ENCODE data around the gene CDC42.

Gene CDC42

GRCh38 chr1:22038036-22038435, 14.5 kb upstream of the CDC42 start:
- no peak for DNase-seq (ENCODE audit: low read depth)

- peak; percentile 80 for DNase-seq (ENCODE audit: low read depth)
Observed at GRCh38 chr1:22039594-22040285, 12.8 kb upstream of the CDC42 start.

DNA sequence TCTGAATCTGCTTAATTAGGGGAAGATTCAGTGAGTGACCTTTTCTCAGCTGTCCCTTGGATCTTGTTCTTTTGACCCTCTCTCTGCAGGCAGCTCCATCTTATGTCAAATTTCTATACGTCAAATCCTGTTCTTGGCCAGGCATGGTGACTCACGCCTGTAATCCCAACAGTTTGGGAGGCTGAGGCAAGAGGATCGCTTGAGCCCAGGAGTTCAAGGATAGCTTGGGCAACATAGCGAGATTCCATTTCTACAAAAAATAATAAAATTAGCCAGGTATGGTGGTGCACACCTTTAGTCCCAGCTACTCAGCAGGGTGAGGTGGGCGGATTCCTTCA, 12.3 kb upstream of the CDC42 start:
- DNase-seq (ENCODE audit: low read depth): no peak

DNA sequence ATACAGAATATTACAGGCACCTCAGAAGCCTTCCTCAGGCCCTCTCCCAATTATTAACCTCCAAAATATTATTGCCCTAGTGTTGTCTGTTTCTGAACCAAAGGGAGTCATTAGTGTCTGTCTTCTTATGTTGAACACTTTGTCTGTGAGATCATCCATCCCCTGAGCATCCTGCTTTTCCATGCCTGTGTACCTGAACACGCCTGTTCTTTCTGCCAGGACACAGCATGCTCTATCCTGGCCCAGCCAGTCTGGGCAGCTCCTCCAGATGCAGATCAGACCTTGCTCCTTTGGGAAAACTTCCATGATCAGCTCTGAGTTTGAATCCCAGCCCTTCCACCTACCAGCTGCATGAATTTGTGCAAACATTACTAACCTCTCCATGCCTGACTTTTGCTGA, 11.0 kb upstream of the CDC42 start:
- DNase-seq (ENCODE audit: low read depth): no peak

GRCh38 chr1:22043198-22043769, 9.2 kb upstream of the CDC42 start:
- DNase-seq (ENCODE audit: low read depth): no peak

DNA sequence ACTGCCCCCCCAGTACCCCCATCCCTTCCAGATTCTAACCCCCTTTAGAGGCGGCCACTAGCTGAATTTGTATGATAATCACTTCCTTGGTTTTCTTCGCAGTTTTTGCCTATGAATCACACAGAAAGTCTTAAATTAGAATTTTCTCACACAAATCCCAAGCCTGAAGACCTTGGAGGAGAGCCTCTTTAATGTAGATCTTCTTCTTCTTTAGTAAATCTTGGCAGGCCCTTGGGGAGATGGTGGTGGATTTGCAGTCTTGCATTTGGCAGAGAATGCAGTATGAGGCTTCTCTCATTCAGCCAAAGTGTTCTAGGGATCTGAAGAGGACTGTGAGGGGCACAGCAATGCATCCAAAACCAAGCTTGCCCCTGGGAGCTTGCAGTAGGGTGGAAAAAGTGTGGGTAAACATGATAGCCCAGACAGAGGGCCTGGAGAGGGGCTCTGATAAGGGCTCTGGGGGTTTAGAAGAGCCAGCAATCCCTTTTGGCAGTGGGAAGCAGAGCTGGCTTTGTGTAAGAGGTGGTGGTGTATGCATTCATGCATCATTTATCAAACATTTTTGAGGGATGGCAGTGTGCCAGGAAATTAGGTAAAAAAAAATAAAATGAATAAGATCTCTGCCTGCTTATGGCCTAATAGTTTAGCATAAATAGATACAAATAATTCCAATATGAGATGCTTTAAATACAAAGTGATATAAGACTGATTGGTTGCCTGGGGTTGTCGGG, 7.7 kb upstream of the CDC42 start:
- DNase-seq (ENCODE audit: low read depth): no peak

- no peak for DNase-seq (ENCODE audit: low read depth)
Observed at GRCh38 chr1:22045604-22046228, 6.8 kb upstream of the CDC42 start.

DNA sequence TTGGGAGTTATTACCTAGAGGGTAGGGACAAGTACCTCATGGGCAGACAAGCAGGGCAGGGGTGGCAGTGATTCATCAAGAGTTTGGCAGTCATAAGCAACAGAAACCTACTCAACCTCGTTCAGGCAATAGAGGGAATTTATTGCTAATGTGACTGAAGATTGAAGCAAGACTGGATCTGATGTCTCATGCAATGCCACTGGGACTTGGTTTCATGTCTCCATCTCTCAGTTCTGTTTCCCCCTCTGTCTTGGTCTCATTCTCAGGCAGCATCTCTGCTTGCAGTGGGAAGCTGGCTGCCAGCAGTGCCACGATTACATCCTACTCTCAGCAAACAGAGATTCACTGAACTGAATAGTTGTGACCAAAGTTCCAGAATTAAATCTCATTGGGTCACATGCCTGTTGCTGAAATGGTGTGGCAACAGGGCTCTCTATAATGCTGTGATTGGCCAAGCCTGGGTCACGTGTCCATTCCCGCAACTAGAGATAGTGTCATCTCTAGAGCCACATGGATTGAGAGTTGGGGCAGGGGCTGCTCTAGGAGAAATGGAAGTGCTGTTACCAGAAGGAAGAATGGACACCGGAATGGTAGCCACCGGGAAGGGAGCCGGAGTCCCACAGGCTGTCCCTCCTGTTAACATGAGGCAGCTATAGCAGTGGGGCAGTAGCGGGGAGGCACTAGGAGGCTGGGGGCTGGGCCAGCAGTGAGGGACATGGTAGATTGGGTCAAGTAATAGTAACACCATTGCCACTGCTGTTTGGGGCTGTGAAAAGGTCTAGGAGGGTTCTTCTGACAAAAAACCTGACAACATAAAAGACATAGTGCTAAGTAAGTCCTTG, 3.9 kb upstream of the CDC42 start:
- DNase-seq (ENCODE audit: low read depth): no peak

DNA sequence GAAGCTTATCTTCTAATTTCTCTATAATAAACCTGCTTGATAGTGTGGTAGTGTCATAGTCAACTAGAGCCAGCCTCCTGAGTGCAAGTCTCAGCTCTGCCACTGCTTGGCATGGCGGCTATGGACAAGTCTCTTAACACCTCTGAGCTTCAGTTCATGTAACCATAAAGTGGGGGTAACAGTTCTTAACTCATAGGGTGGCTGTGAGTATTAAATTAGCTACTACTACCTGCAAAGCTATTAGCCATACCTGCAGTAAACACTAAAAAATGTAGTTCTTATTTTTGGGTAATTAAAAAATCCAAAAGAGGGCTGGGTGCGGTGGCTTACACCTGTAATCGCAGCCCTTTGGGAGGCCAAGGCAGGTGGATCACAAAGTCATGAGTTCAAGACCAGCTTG, 2.2 kb upstream of the CDC42 start:
- no peak for DNase-seq (ENCODE audit: low read depth)

GRCh38 chr1:22051607-22052114, 848 bp upstream of the CDC42 start:
- no peak for DNase-seq (ENCODE audit: low read depth)

DNA sequence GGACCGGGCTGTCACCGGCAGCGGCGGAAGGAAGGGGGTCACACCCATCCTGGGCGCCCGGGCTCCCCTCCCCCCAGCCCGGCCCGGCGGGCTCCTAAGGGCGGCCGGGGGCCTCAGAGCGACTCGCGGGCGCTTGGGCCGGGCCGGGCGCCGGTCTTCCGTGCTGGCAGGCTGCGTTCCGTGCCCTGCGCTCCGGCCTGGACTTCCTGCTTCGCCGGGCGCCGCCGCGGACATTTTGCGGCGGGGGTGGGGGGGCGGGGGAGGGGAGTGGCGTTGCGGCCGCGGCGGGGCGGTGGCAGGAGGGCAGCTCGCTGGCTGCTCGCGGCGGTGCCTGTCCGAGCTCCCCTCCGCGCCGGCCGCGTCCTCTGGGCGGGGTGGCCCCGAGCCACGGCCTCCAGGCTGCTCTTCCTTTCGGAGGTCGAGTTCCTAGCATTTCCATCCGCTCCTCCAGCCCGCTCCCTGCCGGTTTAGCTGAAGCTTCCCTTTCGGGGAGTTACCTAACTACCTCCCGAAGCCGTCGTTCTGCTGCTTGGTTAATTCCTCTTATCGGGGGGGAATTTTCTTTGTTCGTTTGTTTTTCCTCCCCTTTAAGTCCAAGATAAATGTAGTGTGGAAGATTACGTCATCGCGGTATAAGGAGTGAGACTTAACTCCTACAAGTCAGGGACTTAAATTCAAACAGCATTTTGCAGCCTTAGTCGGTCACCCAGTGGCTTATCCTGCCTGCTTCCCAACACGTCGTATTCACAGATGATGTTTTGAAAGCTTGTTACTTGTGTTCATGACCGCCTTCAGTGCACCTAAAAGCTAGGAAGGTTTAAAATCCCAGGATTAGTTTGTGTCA, 730 bp downstream of the CDC42 start:
- peak; percentile 37 for DNase-seq (ENCODE audit: low read depth)

GRCh38 chr1:22053861-22054770, 1.6 kb downstream of the CDC42 start:
- no peak for DNase-seq (ENCODE audit: low read depth)

- DNase-seq (ENCODE audit: low read depth): no peak
Observed at GRCh38 chr1:22055463-22055862, 3.0 kb downstream of the CDC42 start.

GRCh38 chr1:22056043-22056442, 3.5 kb downstream of the CDC42 start:
- no peak for DNase-seq (ENCODE audit: low read depth)

- no peak for DNase-seq (ENCODE audit: low read depth)
Observed at GRCh38 chr1:22056936-22057335, 4.4 kb downstream of the CDC42 start.

DNA sequence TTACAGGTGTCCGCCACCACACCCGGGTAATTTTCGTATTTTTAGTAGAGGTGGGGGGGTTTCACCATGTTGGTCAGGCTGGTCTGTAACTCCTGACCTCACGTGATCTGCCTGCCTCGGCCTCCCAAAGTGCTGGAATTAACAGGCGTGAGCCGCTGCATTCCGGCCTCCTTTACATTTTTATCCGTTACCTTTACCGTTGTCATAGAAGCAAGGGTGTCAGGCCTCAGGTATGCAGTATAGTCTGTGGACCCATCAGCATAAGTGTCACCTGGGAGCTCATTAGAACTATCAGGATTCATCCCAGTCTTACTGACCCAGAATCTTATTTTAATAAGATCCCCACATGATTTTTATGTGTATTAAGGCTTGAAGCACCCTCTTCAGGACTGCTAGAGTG, 5.4 kb downstream of the CDC42 start:
- no peak for DNase-seq (ENCODE audit: low read depth)

- DNase-seq (ENCODE audit: low read depth): no peak
Observed at GRCh38 chr1:22064751-22065402, 12.4 kb downstream of the CDC42 start.

- no peak for DNase-seq (ENCODE audit: low read depth)
Observed at GRCh38 chr1:22071511-22071910, 19.0 kb downstream of the CDC42 start.

GRCh38 chr1:22074803-22075202, 22.3 kb downstream of the CDC42 start:
- DNase-seq (ENCODE audit: low read depth): no peak
